ENCODE measurements around the gene CATSPER3.

The CATSPER3 gene

DNA sequence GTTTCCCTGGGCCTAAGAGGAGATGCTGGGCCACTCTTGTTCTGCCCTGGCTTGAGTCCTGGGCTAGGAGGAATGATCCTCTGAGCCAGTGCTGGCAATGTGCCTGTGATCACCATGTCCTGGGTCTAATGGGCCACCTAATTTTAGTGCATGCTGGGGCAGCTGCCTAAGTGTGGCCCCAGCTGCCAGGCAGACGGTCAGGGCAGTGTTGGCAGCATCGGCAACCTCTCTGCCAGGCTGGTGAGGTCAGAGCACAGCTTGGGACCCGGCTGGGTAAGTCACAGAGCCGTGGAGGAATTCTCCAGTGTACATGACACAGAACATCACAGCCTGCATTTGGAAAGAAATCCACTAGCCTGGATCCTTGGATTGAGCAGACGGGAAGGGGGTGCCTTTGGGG lies 87.7 kb downstream of the CATSPER3 start:
- Histone ChIP-seq H3K9me3 (ENCODE audit: control insufficient read depth, insufficient read depth, low read length) (no peaks in the 10 kb centered on the region), H3K9ac (ENCODE audit: low read depth, low read length) (no peak overlapping the region), H3K4me1 (ENCODE audit: control insufficient read depth, insufficient read depth, low read length) (no peaks in the 10 kb centered on the region), H3K27ac (ENCODE audit: low read depth, low read length) (no peak overlapping the region), H3K27me3 (ENCODE audit: control insufficient read depth, insufficient read depth, low read length) (peaks cover 59% of the 10 kb centered on the region), H3K36me3 (ENCODE audit: control insufficient read depth, insufficient read depth, low read length) (no peaks in the 10 kb centered on the region), H3K4me3 (ENCODE audit: low read depth, low read length) (no peak overlapping the region)

DNA sequence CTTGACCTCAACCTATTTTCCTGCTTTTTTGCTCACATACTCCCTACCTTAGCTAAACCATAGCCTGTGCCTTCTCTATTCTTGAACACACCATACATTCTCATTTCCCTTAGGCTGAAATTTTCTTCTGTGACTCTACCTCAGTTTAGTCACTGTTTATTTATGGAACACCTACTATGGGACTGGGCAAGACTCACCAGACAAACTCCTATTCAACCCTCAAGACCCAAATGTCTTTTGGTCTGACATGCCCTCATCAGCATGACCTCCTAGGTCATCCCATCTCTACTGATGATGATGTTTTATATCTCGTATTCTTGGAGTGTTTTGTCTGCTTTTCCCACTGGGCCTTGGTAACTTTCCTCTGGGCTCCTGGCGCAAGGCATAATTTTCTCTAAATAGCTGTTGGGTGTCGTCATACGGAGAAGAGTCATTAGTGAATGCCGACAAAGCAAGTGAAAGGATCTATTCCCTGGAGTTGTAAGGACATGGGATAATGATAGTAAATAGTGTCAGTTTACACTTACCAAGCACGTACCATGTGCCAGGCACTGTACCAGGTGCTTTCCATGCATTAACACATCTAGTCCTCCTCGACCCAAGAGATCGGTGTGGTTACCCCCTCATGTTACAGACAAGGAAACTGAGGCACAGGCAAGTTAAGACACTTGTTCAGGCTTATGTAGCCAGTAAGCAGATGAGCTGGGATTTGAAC lies 88.8 kb downstream of the CATSPER3 start:
- no peak overlapping the region for H3K4me3 ChIP-seq (ENCODE audit: low read depth, low read length)
- H3K4me1 ChIP-seq (ENCODE audit: control insufficient read depth, insufficient read depth, low read length), result no peaks in the 10 kb centered on the region
- peaks cover 49% of the 10 kb centered on the region for H3K27me3 ChIP-seq (ENCODE audit: control insufficient read depth, insufficient read depth, low read length)

DNA sequence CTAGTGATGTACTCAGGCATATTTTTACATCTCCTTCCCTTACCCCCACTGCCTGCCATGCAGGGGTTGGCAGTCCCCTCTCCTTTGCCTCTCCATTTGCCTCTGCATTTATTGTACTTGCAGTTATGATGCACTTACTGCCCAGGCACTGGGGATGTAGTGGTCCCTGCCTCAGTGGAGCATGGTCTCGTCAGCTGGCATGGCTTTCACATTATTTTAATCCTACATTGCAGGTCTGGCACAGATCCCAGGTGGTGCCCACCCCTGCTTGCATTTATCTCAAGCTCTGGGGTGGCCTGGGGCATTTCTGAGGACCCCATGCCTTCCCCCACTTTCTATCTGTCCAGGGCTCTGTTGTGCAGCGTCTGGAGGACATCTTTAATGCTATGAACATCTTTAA lies 89.5 kb downstream of the CATSPER3 start:
- H3K27ac ChIP-seq (ENCODE audit: low read depth, low read length), result no peak overlapping the region
- no peaks in the 10 kb centered on the region for H3K36me3 ChIP-seq (ENCODE audit: control insufficient read depth, insufficient read depth, low read length)
- no peak overlapping the region for H3K9ac ChIP-seq (ENCODE audit: low read depth, low read length)
- H3K9me3 ChIP-seq (ENCODE audit: control insufficient read depth, insufficient read depth, low read length), result no peaks in the 10 kb centered on the region
- peaks cover 41% of the 10 kb centered on the region for H3K27me3 ChIP-seq (ENCODE audit: control insufficient read depth, insufficient read depth, low read length)
- no peaks in the 10 kb centered on the region for H3K4me1 ChIP-seq (ENCODE audit: control insufficient read depth, insufficient read depth, low read length)
- H3K4me3 ChIP-seq (ENCODE audit: low read depth, low read length), result no peak overlapping the region

More for the DNA sequence above, 88.8 kb downstream of the CATSPER3 start:
- no peaks in the 10 kb centered on the region for H3K9me3 ChIP-seq (ENCODE audit: control insufficient read depth, insufficient read depth, low read length)
- no peak overlapping the region for H3K27ac ChIP-seq (ENCODE audit: low read depth, low read length)
- no peak overlapping the region for H3K9ac ChIP-seq (ENCODE audit: low read depth, low read length)
- H3K36me3 ChIP-seq (ENCODE audit: control insufficient read depth, insufficient read depth, low read length), result no peaks in the 10 kb centered on the region

DNA sequence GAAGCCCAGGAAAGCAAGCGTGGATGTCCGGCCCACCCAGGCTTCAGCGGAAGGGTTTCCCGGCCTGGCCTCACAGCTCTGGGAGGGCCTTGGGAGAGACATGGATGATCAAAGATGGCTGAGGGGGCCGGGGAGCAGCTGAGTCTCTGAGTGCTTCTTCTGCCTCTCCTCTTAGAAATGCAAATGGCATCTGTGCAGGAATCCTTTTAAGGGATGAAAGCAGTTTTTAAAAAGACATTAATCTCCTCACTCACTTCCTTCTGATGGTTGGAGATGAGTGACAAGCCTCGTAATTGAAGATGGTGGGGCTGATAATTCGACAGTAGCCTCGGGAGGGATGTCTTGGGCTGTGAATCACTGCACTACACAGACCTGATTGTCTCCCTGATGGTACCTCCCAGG lies 90.6 kb downstream of the CATSPER3 start:
- Histone ChIP-seq H3K36me3 (ENCODE audit: control insufficient read depth, insufficient read depth, low read length) (no peaks in the 10 kb centered on the region), H3K4me1 (ENCODE audit: control insufficient read depth, insufficient read depth, low read length) (no peaks in the 10 kb centered on the region), H3K27me3 (ENCODE audit: control insufficient read depth, insufficient read depth, low read length) (peaks cover 30% of the 10 kb centered on the region), H3K9ac (ENCODE audit: low read depth, low read length) (no peak overlapping the region), H3K9me3 (ENCODE audit: control insufficient read depth, insufficient read depth, low read length) (no peaks in the 10 kb centered on the region), H3K27ac (ENCODE audit: low read depth, low read length) (no peak overlapping the region), H3K4me3 (ENCODE audit: low read depth, low read length) (no peak overlapping the region)

DNA sequence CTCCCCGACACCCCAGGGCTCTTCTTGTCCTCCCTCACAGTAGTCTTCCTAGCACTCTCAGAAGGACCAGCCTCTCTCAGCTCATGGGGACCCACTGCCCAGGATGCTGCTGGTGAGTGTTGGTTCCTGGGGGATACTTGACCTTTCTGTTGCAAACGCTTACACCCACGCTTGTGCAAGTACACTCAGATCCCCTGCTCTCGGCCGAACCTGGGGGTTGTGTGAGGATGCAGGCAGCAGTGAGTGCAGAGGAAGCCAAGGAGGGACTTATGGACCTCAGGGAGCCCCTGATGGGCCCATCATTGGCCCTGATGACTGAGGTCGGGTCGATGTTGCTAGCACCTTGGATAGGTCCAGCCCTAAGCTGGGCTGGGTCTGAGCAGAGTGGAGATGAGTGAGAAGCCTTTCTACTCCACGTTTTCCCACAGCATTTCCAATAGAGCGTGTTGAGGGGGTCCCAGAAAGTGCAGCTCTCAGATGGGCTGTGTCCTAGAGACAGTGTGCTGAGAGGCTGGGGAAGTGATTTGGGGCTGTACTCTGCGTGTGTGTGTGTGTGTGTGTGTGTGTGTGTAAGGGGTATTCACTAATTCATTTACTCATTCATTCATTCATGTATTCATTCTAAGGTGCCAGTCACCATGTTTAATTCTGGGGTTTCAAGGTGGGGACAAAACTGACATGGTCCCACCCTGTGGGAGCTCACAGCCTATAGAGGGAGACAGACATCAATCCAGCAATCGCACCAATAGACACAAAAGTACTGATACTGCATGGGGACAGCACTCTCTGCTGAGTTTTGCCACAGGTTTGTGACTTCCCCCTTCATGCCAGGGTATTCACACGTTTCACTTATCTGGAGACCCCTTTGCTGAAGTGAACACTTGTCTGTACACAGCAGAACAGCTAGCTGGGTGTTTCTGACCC lies 91.6 kb downstream of the CATSPER3 start:
- Histone ChIP-seq H3K9ac (ENCODE audit: low read depth, low read length) (no peak overlapping the region), H3K27ac (ENCODE audit: low read depth, low read length) (no peak overlapping the region), H3K27me3 (ENCODE audit: control insufficient read depth, insufficient read depth, low read length) (peaks cover 21% of the 10 kb centered on the region), H3K4me1 (ENCODE audit: control insufficient read depth, insufficient read depth, low read length) (no peaks in the 10 kb centered on the region), H3K36me3 (ENCODE audit: control insufficient read depth, insufficient read depth, low read length) (no peaks in the 10 kb centered on the region), H3K4me3 (ENCODE audit: low read depth, low read length) (no peak overlapping the region), H3K9me3 (ENCODE audit: control insufficient read depth, insufficient read depth, low read length) (no peaks in the 10 kb centered on the region)

DNA sequence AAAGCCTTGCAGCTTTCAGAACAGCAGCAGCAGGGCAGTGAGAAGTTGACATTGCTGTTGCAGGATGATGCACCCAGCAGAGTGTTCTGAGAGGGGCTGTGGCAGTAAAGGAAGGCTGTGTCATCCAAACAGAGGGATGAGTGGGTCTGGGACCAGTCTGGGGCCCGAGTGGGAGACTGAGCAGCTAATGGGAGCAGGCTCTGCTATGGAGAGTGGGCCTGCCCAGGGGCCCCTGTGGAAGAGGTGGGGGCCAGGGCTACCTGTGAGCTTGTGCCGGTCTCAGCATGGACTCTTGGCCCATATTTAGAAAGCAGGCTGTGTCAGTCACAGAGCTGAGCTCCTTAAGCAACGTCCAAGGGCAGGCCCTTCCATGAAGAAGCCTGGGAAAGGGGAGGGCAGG lies 92.3 kb downstream of the CATSPER3 start:
- H3K9me3 ChIP-seq (ENCODE audit: control insufficient read depth, insufficient read depth, low read length), result no peaks in the 10 kb centered on the region
- no peak overlapping the region for H3K4me3 ChIP-seq (ENCODE audit: low read depth, low read length)
- H3K36me3 ChIP-seq (ENCODE audit: control insufficient read depth, insufficient read depth, low read length), result no peaks in the 10 kb centered on the region
- H3K27me3 ChIP-seq (ENCODE audit: control insufficient read depth, insufficient read depth, low read length), result peaks cover 16% of the 10 kb centered on the region
- H3K27ac ChIP-seq (ENCODE audit: low read depth, low read length), result no peak overlapping the region
- no peak overlapping the region for H3K9ac ChIP-seq (ENCODE audit: low read depth, low read length)
- H3K4me1 ChIP-seq (ENCODE audit: control insufficient read depth, insufficient read depth, low read length), result no peaks in the 10 kb centered on the region

DNA sequence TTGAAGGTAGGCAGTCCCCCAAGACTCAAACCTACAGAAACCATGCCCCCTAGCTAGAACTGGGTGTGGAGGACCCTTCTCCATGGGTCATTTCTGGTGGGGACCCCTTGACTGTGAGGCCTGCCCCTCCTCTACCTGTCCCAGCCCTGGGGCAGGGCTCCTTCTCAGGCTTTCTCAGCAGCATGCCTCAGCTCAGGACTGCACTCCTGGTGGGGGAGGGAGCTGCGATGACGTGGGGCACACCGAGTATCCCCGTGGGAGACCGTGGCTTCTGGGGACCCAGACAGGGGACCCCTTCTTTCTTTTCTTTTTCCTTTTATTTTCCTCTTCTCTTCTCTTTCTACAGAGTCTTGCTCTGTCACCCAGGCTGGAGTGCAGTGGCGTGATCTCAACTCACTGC lies 93.3 kb downstream of the CATSPER3 start:
- Histone ChIP-seq H3K27me3 (ENCODE audit: control insufficient read depth, insufficient read depth, low read length) (peaks cover 13% of the 10 kb centered on the region), H3K4me1 (ENCODE audit: control insufficient read depth, insufficient read depth, low read length) (no peaks in the 10 kb centered on the region)

More for the DNA sequence above, 93.3 kb downstream of the CATSPER3 start:
- H3K9me3 ChIP-seq (ENCODE audit: control insufficient read depth, insufficient read depth, low read length), result no peaks in the 10 kb centered on the region
- H3K27ac ChIP-seq (ENCODE audit: low read depth, low read length), result no peak overlapping the region
- no peak overlapping the region for H3K4me3 ChIP-seq (ENCODE audit: low read depth, low read length)
- no peaks in the 10 kb centered on the region for H3K36me3 ChIP-seq (ENCODE audit: control insufficient read depth, insufficient read depth, low read length)
- H3K9ac ChIP-seq (ENCODE audit: low read depth, low read length), result no peak overlapping the region

All from HUES48 (cell line).